ENCODE results near the gene KLHDC8B.
A peak's percentile ranks its signal among the peaks of the same experiment; 100 is the strongest.

Gene KLHDC8B

DNA sequence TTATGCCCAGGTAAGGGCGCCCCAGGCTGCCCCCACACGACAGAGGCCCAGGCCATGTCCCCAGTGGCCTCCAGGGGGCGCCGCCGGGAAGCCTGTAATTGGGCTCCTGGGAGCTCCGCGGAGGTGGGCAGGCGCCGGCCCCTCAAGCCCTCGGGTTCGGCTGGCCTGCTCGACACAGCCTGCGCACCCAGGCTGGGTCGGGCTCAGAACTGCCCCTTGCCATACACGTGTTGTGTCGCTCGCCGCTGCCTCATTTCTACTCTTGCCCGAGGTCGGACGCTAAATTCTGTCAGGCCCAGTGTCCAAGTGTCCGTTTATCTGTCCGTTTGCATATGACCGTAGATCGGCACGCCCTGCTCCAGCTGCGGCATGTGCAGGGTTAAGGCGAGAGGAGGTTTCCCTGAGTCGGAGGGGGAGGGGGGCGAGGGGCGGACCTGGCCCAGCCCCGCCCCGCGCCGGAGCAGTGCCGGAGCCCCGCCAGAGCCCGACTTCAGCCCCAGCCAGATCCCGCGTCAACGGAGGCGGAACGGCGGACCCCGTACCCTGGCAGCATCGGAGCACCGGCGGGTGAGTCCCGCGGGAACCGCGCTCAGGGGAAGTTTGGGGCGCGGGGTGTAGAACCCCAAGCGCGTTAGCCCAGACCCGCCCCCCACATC, at the start of gene KLHDC8B:
TSS of gene KLHDC8B (plus strand) at position 480 of the 656 bp plus-strand sequence. CDS start 1,172 bp downstream, outside the sequence.
- Mint-ChIP-seq H3K27ac (no peak within 1 kb of the TSS), H3K36me3 (peaks cover 3% of the 10 kb centered on the region), H3K4me1 (peaks cover 5% of the 10 kb centered on the region), H3K4me3 (peak within 1 kb of the TSS; percentile 83), H3K27me3 (peaks cover 6% of the 10 kb centered on the region), H3K9me3 (no peaks in the 10 kb centered on the region)
- ATAC-seq (ENCODE audit: low read depth): peak; percentile 78
- DNase-seq (ENCODE audit: low spot score in 2 of 2): peak; percentile 72 to 82

DNA sequence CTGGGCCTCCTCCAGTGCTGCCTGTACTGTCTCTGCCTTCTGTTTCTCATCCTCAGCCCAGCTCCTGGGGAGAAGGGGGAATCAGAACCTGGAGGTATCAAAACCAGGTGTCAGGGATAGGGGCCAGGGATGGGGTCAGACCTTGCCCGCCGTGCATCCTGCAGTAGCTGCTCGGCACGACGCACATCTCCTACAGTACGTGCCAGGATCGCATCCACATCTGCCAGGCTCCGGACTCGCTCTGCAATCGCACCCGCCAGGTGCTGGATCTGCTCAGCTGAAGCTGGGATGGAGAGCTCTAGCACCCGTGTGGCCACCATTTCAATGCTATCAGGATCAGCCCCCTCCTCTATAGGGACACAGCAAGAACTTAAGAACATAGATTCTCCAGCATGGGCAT, 49.4 kb upstream of the KLHDC8B start:
- Mint-ChIP-seq H3K27ac (peak overlapping the region; percentile 84), H3K27me3 (no peaks in the 10 kb centered on the region), H3K36me3 (peaks cover 6% of the 10 kb centered on the region), H3K4me1 (peaks cover 4% of the 10 kb centered on the region), H3K4me3 (peak overlapping the region; percentile 83), H3K9me3 (no peaks in the 10 kb centered on the region)
- ATAC-seq (ENCODE audit: low read depth) (no peak), DNase-seq (ENCODE audit: low spot score in 2 of 2) (no peak)

DNA sequence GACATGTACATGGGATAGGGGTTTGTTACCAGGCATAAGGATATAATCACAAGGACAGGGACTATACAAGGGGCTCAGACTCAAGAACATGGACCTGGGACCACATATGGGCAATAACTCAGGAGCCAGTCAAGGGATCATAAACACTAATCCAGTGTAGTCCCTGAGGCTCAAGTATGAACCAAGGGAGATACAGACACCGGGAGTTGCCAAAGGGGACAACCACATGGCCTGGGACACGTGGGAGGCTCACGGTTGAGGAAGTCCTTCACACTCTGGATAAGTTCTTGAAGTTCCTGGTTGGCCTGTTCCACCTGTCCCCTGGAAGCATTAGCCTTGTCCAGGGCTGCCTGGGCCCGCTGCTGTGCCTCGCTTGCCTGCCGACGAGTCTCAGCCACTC, 48.9 kb upstream of the KLHDC8B start:
- H3K27ac Mint-ChIP-seq: no peak overlapping the region
- ATAC-seq (ENCODE audit: low read depth) (no peak), DNase-seq (ENCODE audit: low spot score in 2 of 2) (no peak)
- no peaks in the 10 kb centered on the region for H3K9me3 Mint-ChIP-seq
- no peaks in the 10 kb centered on the region for H3K27me3 Mint-ChIP-seq
- peaks cover 4% of the 10 kb centered on the region for H3K4me1 Mint-ChIP-seq
- H3K4me3 Mint-ChIP-seq: peak overlapping the region; percentile 83
- H3K36me3 Mint-ChIP-seq: peaks cover 4% of the 10 kb centered on the region

DNA sequence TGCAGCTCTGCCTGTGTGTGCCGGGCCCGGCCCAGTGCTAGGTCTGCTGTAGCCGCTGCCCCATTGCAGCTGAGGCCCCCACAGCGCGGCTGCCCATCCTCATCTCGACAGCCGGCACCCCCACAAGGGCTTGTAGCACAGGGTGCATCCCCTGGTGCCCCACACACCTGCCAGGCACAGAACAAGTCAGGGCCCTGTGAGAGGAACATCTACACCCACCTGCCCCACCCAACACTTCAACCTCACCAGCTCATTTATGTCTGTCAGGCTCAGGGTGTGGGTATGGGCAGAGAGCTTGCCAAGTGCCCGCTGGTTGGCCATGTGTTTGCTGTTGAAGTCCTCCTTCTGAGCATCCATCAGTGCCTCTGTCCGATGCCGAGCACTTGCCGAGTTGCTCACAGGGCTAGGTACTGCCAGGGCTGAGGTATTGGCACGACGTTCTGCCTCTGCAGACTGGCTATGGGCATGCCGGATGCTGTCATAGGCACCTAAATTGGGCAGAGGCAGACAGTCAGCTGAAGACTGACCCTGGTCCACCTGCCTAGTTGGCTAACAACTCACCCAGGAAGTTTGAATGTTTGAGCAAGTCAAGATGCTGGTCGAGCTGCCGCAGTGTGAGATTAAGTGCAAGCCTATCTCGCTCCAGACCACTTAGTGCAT, 48.4 kb upstream of the KLHDC8B start:
- Mint-ChIP-seq H3K27me3 (no peaks in the 10 kb centered on the region), H3K4me3 (peak overlapping the region; percentile 27), H3K9me3 (no peaks in the 10 kb centered on the region), H3K36me3 (no peaks in the 10 kb centered on the region), H3K4me1 (peaks cover 4% of the 10 kb centered on the region), H3K27ac (no peak overlapping the region)
- ATAC-seq (ENCODE audit: low read depth) (no peak), DNase-seq (ENCODE audit: low spot score in 2 of 2) (no peak)

DNA sequence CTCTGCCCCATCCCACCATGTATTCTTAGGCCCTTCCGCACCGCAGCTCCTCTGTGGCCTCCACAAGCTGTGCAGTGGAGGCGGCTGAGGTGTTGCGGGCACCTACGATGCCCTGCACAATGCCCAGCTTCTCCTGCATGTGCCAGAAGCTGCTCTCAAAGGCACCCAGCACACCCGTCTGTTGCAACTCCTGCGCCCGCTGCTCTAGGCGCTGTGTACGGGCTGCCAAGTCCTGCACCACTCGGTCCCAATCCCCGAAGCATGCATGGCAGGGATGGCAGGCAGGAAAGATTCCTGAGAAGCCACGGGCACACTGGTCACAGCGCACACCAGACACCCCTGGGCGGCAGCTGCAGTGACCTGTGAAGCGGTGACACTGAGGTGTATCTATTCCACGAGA, 47.7 kb upstream of the KLHDC8B start:
- peaks cover 4% of the 10 kb centered on the region for H3K4me1 Mint-ChIP-seq
- no peak overlapping the region for H3K27ac Mint-ChIP-seq
- H3K9me3 Mint-ChIP-seq: no peaks in the 10 kb centered on the region
- H3K27me3 Mint-ChIP-seq: no peaks in the 10 kb centered on the region
- ATAC-seq (ENCODE audit: low read depth) (no peak), DNase-seq (ENCODE audit: low spot score in 2 of 2) (no peak)
- no peaks in the 10 kb centered on the region for H3K36me3 Mint-ChIP-seq
- no peak overlapping the region for H3K4me3 Mint-ChIP-seq

DNA sequence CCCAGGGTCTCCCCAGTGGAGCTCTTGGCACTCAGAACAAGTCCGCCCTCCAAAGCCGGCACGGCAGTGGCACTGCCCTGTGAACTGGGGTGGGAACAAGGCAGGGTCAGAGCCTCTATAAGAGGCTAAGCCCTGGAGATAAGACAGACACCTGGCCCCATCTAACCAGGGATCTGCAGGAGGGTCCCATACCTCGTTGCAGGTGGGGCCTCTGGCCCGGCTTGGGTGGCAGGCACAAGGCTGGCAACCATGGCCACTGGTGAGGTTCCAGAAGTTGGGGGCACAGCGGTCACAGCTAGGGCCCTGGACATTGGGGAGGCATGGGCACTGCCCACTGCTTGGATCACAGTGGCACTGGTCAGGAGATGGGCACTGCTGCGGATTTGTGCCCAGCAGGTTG, 47.2 kb upstream of the KLHDC8B start:
- Mint-ChIP-seq H3K27ac (no peak overlapping the region), H3K27me3 (peaks cover under 1% of the 10 kb centered on the region), H3K9me3 (no peaks in the 10 kb centered on the region), H3K4me1 (peaks cover 4% of the 10 kb centered on the region), H3K36me3 (no peaks in the 10 kb centered on the region), H3K4me3 (no peak overlapping the region)
- DNase-seq (ENCODE audit: low spot score in 2 of 2) (no peak), ATAC-seq (ENCODE audit: low read depth) (no peak)

DNA sequence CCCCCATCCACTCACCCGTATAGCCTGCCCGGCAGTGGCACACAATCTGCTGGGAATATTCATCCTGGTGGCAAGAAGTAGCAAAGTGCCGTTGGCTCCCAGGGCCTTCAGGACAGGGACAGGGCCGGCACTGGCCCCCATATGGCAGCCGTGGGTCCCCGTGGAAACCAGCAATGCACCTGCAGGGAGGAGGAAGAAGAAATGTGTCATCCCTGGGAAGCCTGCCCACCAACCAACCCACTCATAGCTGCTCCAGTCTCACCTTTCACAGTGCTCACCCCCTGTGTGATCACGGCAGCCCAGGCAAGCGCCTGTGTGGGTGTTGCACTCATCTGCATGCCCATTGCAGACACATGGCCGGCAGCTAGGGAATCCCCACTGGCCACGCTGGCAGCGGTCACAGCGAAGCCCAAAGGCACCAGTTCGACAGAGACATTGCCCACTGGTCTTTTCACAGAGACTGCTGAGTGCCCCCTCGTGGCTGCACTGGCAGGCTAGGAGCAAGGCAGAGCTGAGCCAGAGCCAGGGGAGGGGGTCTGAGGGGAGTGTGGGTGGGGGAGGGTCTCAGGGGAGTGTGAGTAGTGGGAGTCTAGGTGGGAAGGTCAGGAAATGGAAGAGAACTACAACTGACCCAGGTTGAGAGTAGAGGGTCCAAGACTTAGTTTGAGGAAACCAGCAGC, 46.3 kb upstream of the KLHDC8B start:
- no peak overlapping the region for H3K4me3 Mint-ChIP-seq
- ATAC-seq (ENCODE audit: low read depth) (no peak), DNase-seq (ENCODE audit: low spot score in 2 of 2) (no peak)
- peaks cover 4% of the 10 kb centered on the region for H3K4me1 Mint-ChIP-seq
- peaks cover 4% of the 10 kb centered on the region for H3K27me3 Mint-ChIP-seq
- no peaks in the 10 kb centered on the region for H3K9me3 Mint-ChIP-seq
- H3K27ac Mint-ChIP-seq: no peak overlapping the region
- no peaks in the 10 kb centered on the region for H3K36me3 Mint-ChIP-seq

DNA sequence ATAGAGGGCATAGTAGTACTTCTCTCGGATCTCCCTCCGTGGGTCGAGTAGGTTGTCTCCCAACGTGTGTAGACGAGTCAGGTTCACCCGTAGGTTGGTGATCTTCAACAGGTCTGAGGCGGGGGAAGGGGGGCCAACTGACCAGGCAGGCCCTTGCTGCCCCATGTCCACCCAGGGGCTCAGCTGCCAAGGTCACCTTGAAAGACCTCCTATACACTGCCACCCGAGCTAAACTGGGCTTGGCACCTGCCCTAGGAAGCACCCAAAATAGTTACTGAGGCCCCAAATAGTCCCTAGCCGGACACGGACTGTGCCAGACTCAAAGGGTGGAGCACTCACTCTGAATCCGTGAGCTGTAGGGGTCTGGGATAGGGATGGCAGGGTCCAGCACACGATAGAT, 40.4 kb upstream of the KLHDC8B start:
- peaks cover 6% of the 10 kb centered on the region for H3K4me1 Mint-ChIP-seq
- H3K27ac Mint-ChIP-seq: no peak overlapping the region
- DNase-seq (ENCODE audit: low spot score in 2 of 2): no peak
- no peak overlapping the region for H3K4me3 Mint-ChIP-seq
- H3K27me3 Mint-ChIP-seq: peaks cover 22% of the 10 kb centered on the region
- no peaks in the 10 kb centered on the region for H3K9me3 Mint-ChIP-seq
- H3K36me3 Mint-ChIP-seq: no peaks in the 10 kb centered on the region
- no peak for ATAC-seq (ENCODE audit: low read depth)

DNA sequence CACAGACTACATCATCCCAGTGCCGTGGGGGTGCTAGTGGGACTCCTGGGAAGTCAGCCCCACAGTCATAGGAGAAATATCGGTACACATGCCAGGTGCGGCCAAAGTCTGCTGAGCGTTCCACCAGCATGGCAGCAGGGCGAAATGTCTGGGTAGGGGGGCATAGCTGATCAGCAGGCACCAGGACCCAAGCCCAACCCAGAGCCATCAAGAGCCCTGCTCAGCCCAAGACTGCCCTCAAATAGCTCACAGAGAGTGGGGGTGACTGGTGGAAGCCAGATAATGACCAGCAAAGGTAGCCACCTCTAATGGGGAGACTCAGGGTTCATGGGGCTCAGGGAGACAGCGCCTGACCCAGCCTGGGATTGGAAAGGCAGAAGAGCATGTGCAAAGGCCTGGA, 39.8 kb upstream of the KLHDC8B start:
- no peak for ATAC-seq (ENCODE audit: low read depth)
- peaks cover 23% of the 10 kb centered on the region for H3K27me3 Mint-ChIP-seq
- H3K9me3 Mint-ChIP-seq: no peaks in the 10 kb centered on the region
- DNase-seq (ENCODE audit: low spot score in 2 of 2): no peak
- peaks cover 6% of the 10 kb centered on the region for H3K4me1 Mint-ChIP-seq
- no peak overlapping the region for H3K27ac Mint-ChIP-seq
- no peaks in the 10 kb centered on the region for H3K36me3 Mint-ChIP-seq
- H3K4me3 Mint-ChIP-seq: no peak overlapping the region

DNA sequence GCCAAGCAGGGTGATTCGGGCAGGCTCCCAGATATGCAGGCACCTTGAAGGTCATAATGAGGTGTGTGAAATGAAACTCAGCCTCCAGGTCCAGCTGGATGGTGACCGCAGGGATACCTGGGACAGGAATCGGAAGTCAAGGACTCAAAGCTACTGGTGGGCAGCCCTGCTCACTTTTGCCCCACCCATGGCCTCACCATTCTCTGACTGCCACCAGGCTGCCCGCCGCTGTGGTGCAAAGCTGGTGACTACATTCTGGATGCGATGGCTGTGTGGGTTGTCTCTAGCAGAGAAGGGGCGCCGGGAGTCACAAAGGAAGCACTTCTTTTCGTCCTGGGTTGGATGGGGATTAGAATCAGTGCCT, 39.3 kb upstream of the KLHDC8B start:
- DNase-seq (ENCODE audit: low spot score in 2 of 2): no peak
- Mint-ChIP-seq H3K36me3 (no peaks in the 10 kb centered on the region), H3K27me3 (peaks cover 23% of the 10 kb centered on the region), H3K4me1 (peaks cover 6% of the 10 kb centered on the region), H3K27ac (no peak overlapping the region), H3K4me3 (no peak overlapping the region), H3K9me3 (no peaks in the 10 kb centered on the region)
- ATAC-seq (ENCODE audit: low read depth): no peak

DNA sequence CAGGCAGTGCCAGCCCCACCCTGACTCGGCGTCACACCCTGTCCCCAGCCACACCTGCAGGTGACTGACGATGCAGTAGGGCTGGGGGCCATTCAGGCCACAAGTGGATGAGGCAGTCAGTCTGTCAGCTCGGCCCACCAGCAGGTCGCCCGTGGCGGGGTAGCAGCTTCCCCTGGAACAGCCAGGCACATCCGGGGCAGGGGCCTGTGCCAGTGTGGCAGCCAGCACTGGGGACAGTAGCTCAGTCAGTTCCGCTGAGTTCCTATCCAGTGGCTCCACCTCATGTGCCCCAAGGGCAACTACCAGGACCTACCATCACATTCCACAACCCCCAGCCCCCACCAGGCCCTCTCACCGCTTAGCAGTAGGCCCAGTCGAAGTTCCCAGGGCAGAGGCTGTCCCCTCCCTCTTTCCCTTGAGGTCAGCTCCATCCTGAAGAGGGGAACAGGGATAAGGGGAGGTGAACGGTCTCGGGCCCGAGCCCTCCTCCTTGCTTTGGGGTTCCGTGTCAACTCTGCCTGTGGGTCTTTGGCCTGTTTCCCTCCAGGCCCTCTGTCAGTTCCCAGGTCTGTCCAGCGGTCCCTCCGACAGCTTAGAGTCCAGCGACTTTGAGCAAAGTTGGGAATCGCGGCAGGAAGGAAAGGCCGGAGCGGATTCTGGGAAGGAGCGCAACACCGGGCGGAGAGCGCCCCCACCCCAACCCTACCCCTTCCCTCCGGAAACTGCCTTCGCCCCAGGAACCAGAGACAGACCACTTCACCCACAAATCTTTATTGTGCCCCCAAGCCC, 38.8 kb upstream of the KLHDC8B start, which contains the start of gene LAMB2:
TSS of gene LAMB2 (minus strand) at position 614 of the 789 bp plus-strand sequence. CDS start at position 431, 183 bp downstream.
- Mint-ChIP-seq H3K4me3 (peak within 1 kb of the TSS; percentile 30), H3K27ac (no peak within 1 kb of the TSS), H3K27me3 (peaks cover 25% of the 10 kb centered on the region), H3K4me1 (peaks cover 6% of the 10 kb centered on the region), H3K36me3 (no peaks in the 10 kb centered on the region), H3K9me3 (no peaks in the 10 kb centered on the region)
- DNase-seq (ENCODE audit: low spot score in 2 of 2) (no peak), ATAC-seq (ENCODE audit: low read depth) (no peak)

DNA sequence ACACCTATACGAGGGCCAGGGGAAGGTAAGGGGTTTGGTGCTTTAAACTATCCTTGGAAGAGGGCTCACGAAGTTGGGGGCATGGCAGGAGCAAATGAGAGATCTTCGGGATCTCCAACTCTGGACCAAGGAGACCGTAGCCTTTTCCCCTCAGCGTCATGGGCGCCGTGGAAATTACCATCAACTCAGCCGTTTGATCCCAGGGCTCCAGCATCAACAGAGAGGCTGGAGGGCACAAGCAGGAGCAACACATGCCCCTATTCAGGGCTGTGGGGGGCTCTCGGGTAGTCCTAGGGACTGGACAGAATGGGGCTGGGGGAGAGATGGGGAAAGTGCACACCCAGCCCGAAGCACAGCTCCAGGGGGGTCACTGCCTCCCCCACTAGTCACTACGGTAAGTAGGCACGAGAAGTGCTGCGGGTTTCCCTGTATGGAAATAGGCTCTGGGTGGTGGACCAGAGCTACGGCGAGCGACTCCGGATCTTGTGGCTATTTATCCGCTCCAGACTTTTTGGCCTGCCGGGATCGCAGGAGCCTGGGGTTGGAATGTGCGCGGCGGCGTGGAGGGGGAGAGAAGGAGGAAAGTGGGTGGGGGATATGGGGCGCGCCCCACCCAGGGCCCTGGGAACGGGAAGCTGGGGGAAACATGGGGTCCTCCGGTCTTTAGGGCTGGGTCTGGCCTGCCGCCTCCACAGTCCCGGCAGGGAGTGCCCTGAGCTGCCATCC, 38.0 kb upstream of the KLHDC8B start:
- H3K9me3 Mint-ChIP-seq: no peaks in the 10 kb centered on the region
- H3K27me3 Mint-ChIP-seq: peaks cover 28% of the 10 kb centered on the region
- peaks cover 6% of the 10 kb centered on the region for H3K4me1 Mint-ChIP-seq
- ATAC-seq (ENCODE audit: low read depth) (no peak), DNase-seq (ENCODE audit: low spot score in 2 of 2) (no peak)
- H3K27ac Mint-ChIP-seq: no peak overlapping the region
- H3K4me3 Mint-ChIP-seq: peak overlapping the region; percentile 30
- H3K36me3 Mint-ChIP-seq: no peaks in the 10 kb centered on the region

DNA sequence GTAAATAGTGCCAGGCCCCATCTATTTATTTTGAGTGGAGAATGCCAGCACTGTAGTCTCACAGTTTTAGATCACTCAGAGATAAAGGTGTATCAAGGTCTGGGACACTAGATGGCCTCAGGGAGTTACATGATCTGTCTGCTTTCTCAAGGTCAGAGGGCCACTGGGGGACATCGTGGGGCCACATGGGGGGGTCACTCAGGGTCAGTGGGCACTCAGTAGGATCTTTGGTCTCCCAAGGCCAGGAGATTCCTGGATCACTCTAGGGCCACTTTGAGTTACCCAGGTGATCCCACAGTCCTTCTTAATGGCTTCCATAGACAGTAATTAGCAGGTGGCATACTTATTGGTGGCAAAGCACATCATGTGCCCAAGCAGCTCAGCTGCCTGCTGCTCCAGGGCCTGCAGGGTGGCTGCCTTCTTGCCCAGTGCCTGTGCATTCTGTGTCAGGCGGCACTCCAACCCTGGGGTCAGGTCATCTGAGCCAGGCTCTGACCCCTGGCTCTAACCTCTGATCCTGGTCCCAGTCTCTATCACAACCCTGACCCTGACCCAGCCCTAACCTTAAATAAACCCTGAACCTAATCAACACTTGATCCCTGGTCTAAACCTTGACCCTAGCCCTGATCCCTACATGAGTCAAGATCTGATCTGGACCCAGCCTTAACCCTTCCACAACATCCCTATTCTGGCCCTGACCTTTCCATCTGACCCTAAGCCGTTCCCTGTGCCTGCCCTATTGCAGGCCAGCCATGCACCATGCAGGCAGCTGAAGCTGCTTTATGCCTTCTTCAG, 36.7 kb upstream of the KLHDC8B start:
- Mint-ChIP-seq H3K9me3 (no peaks in the 10 kb centered on the region), H3K27ac (no peak overlapping the region), H3K36me3 (no peaks in the 10 kb centered on the region), H3K4me3 (no peak overlapping the region), H3K27me3 (peaks cover 25% of the 10 kb centered on the region), H3K4me1 (peaks cover 2% of the 10 kb centered on the region)
- DNase-seq (ENCODE audit: low spot score in 2 of 2): no peak
- ATAC-seq (ENCODE audit: low read depth): no peak
